Measurements from ENCODE around the gene SNHG17.

- TF ChIP-seq CTCF (conservative IDR thresholded peaks at IDR 0.05) (no peak), EZH2 (IDR thresholded peaks at IDR 0.05; ENCODE audit: low read depth) (no peak)
Measured at GRCh38 chr20:38412877-38413577, 22.1 kb downstream of the SNHG17 start.

Data from PC-9 (cell line).